Suppressor macrophage treated with lipopolysaccharide for 1 hour (primary cell): ENCODE data around the gene GSN.

Experiments
- DNase-seq, 3 donors: peaks; one replicate each; pipeline ENCODE4 v3.0.0-alpha.2; 2020 to 2022

The GSN gene

DNA sequence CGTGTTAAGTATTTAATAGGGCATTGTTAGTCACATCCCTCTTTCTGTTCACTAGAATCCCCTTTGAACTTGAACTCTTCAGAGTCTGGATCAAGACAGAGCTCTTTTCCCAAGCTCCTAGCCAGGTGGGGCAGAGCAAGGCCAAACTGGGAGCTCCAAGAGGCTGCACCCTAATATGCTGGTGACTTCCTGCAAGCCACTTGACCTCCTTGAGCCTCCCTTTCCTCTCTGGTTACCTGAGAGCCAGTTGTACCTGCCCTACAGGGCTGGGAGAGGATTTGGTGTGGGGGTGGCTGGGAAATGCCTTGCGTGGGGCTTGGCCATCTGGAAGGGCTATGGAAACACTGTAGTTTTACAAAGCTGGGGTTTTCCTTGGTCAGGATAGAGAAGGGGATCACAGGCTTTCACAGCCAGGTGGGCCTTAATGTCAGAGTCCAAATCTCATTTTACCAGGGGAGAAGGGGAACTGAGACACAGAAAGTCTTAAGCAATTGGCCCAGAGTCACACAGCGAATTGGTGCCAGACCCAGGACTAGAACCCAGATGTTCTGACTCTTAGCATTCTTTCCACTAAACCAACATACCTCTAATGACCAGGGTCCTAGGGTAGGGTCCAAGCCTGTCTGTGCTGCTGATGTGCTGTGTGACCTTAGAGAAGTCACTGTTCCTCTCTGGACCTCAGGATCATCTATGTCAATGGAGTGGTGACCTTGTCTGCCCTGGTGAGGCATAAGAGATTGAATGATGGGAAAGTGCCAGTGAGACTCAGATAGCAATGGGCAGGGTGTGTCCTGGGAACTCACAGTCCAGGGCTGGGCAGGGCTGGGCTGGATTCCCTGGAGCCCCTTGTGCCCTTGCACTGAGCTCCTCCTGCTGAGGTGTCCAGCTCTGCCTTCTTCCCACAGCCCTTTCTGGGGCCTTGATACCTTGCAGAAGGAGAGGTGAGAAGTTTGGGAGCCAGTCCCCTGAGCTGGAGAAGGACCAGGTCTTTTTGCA lies 35.8 kb downstream of the GSN start:
- DNase-seq = no peak

DNA sequence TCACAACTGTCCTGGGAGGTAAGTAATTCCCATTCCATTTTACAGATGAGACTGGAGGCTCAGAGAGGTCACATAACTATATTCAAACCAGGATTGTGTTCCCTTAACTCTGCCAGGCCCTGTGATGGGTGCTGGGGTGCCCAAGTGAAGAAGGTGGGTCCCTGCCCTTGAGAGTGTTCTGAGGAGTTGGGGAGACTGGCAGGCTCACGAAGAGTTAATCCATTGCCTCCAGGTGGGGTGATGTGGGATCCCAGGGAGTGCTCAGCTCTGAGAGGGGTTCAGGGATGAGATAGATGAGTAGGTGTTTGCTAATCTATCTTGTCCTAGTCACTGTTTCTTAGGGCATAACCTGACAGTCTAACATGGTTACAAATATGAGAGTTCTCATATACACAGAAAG lies 36.7 kb downstream of the GSN start:
- DNase-seq = no peak

DNA sequence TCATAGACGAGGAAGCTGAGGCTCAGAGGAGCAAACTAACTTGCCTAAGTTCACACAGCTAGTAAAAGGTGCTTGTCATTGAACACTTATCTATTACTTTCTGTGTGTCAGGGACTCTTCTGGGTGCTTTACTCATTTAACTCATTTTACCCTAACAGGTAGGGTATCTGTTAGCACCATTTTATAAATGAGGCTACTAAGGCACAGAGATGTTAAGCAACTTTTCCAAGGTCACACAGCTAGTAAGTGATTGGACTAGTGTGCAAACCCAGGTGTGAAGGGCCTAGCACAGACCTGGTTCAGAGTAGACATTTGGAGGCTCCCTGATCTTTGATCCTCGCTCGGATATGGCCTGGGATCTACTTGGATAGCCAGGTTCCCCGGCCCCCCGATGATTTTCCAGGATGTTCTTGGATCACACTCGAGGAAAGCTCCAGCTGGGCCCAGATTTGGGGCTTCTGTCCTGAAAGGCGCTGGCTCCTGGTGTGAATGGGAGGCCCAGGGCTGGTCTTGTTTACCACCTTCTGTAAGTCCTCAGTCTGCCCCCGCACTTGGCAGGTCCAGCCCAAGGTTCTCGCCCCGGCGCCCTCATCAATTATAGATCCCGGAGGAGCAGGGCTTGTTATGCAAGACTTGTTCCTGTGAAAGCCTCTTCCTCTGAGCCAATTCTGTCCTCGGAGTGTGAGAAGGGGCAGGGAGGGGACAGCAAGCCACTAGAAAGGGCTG lies 37.5 kb downstream of the GSN start:
- no peak for DNase-seq

DNA sequence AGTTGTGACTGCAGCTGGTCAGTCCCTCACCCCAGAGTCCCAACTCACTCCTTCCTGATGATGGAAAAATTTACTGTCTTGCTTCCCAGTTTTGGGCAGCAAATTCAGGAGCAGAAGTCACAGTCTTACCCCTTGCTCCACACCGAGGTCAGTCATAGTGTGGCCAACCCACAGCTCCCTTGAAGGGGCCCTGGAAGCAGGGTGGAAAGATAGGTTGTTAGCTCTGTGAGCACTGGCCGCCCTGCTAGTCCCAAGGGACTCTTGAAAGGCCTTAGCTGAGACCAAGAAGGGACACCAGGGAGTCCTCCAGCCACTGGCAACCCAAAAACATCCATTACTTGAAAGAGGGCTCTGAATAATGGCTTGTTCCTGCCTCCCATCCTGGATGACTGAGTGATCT lies 40.0 kb downstream of the GSN start:
- DNase-seq = no peak

DNA sequence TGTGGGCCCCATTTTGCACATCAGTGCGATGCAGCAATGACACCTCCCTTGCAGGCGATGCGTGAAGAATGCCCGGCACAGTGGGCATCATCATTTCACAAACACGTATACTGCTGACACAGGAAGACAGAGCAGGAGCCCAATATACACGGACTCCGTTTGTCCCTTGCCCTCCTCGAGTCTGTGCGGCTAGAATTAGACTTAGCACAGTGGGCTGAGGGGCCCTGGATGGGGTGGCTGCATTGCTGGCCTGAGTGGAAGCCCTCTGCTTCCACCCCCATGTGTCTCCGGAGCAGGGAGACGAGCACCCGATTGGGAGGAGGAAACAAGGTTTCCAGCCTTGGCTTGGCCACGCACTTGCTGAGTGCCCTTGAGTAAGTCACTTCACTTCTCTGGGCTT lies 40.8 kb downstream of the GSN start:
- DNase-seq = no peak

DNA sequence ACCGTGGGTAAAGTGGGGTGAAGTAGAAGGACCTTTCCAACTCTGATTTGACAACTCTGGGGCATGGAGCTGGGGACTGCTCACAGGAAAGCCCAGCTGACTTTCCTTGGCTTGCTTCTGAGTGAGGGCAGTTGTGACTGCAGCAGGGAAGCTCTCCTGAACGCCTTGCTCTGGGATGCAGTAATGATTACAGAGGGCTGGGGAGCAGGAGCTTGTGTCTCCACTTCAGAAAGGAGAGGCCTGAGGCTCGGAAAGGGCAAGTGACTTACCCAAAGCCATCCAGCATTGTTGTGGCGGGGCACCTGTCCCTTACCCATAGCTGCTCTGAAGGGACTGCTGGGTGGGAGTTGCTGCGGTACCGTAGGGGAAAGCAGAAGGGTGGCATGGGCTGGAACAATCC lies 41.2 kb downstream of the GSN start:
- DNase-seq = no peak

DNA sequence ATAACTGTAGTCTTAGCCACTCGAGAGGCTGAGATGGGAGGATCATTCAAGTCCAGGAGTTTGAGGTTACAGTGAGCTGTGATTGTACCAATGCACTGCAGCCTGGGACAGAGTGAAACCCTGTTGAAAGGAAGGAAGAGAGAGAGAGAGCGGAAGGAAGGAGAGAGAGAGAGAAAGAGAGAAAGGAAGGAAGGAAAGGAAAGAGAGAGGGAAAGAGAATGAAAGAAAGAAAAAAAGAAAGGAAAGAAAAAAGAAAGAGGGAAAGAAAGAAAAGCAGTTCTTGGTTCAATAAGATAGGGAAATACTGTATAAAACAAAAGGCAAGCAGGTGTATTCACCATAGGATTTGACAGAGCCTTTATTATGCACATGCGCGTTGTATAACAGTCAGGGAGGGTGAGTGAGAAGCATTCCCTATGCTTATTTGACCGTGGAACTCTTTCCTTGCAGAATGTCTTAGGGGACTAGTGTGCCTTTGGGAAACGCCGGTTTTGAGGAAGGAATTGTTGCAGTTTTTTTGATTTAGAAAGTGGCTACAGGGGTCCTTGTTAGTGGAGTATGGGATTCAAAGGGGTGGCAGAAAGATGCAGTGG lies 42.0 kb downstream of the GSN start:
- DNase-seq = no peak

DNA sequence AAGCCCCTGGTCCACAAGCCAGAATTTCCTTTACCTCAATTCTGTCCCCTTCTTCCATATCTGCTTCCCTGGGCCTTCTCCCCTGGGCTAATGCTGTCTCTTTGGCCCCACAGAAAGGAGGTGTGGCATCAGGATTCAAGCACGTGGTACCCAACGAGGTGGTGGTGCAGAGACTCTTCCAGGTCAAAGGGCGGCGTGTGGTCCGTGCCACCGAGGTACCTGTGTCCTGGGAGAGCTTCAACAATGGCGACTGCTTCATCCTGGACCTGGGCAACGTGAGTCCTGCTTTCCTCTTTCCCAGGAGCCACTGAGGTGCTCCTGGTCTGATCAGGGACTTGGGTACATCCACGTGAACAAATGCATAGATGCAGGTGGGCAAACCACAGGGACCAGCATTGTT lies 42.6 kb downstream of the GSN start:
- no peak for DNase-seq

DNA sequence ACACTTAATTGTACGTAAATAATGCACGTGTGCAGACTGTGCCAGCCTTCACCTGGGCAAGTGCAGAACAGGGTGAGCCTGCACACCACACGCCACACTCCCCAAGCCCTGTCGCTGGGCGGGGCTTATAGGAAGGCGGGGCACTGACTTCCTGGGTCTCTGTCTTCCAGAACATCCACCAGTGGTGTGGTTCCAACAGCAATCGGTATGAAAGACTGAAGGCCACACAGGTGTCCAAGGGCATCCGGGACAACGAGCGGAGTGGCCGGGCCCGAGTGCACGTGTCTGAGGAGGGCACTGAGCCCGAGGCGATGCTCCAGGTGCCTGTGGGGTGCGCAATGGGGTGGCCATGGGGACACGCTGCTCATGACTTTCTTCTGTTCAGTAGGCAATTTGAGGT lies 44.2 kb downstream of the GSN start:
- no peak for DNase-seq

DNA sequence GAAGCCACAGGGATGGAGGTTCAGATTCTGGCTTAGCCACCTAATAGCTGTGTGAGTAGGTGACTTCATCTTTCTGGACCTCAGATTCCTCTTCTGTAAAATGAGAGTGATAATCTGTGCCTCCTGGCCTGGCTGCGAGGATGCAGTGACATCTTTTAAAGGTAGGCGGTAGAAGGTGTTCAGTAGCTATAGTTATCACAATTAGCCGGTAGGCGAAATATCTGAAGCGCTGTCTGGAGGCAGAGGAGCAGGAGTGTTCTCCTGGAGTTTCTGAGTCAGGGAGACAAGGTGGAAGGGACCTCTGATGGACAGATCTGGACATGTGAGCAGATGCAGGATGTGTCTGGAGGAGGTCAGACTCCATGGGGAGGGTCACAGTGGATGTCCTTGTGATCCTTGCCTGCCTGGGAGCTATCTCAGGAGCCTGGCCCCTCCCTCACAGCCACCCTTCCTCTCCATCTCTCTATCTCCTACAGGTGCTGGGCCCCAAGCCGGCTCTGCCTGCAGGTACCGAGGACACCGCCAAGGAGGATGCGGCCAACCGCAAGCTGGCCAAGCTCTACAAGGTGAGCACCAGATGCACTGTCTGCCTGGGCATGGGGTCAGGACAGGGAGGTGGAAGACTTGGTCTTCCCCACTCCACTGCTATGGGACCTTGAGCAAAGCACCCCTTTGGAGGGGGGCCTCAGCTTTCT lies 45.6 kb downstream of the GSN start:
- DNase-seq = no peak

DNA sequence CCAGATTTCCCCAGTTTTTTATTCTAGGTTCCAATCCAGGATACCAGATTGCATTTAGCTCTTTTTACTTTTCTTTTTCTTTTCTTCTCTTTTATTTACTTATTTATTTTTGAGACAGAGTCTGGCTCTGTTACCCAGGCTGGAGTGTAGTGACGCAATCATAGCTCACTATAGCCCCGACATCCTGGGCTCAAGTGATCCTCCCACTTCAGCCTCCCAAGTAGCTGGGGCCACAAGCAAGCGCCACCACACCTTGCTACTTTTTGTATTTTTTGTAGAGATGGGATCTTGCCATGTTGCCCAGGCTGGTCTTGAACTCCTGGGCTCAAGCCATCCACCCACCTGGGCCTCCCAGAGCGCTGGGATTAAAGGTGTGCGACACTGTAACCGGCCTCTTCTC lies 48.4 kb downstream of the GSN start:
- DNase-seq = no peak

DNA sequence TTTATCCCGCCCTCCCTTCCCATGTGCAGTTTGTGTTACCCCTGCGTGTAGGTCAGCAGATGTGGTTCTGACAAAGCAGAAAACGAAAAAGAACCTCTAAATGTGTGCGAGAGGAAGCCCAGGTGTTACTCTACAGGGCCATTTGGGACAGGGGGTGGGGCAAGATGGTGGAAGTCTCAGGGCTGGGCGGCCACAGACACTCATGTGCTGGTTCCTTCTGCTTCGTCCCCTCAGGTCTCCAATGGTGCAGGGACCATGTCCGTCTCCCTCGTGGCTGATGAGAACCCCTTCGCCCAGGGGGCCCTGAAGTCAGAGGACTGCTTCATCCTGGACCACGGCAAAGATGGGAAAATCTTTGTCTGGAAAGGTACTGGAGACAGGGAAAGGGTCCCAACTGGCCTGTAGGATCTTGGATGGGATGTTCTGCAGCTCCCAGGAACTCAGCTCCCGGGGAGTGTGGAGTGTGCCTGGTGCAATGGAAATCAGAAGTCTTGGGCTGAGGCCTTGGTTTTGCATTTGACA lies 49.0 kb downstream of the GSN start:
- DNase-seq = no peak

DNA sequence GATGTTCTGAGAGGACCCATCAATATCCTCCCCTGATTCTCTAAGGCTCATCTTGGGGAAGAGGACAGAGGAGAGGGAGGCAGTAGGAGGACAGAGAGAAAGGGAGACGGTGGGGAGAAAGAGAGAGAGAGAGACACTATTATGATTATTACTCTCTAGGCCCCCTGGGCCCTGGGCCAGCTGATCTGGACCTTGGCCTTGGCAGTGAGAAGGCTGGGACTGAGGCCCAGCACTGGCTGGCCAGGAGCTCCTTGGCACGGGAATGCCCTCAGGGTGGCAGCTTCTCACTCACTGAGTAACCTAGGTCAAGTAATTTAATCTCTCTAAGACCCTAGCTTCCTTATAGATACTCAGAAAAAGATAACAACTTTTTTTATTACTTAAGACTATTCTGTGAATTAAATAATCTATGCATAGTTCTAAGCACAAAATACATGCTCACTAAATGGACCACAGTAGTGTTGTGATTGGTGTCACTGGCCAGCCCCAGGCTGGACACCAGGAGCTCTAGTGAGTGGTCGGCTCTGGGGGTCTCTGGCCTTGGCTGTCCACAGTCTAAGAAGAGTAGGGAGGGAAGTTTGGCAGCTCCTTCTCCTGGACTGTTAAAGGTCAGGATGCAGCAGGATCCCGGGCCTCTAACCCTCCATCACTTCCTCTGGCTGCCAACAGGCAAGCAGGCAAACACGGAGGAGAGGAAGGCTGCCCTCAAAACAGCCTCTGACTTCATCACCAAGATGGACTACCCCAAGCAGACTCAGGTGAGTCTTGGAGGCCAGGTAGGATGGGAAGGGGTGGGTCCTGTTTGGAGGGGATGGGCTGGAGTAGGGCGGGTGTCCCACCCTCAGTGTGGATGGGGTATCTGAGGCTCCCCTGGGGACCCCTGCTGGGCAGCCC lies 50.0 kb downstream of the GSN start:
- DNase-seq = no peak

DNA sequence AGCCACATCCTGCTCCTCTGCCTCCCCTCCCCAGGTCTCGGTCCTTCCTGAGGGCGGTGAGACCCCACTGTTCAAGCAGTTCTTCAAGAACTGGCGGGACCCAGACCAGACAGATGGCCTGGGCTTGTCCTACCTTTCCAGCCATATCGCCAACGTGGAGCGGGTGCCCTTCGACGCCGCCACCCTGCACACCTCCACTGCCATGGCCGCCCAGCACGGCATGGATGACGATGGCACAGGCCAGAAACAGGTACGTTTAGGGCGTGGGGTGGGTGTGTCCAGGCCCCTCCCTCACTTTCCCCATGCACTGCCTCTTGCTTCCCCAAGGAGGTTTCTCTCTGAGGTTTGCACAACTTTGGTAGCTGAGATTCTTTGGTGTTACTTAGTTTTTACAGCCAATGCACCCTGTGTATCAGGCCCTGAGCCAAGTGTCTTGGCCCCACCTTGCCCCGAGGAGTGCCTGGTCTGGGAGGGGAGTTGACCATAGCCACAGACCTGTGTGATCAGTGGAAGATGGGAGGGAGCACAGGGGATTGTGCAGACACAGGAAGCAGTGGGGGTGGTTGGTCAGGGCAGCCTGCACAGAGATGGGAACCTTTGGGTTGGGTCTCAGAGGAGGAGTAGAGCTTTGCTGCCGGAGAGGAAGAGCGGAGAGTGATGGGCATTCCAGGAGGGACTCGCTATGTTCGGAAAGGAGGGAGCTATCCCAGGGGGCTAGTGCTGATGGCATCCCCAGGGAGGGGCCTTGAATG lies 50.8 kb downstream of the GSN start:
- DNase-seq = no peak

DNA sequence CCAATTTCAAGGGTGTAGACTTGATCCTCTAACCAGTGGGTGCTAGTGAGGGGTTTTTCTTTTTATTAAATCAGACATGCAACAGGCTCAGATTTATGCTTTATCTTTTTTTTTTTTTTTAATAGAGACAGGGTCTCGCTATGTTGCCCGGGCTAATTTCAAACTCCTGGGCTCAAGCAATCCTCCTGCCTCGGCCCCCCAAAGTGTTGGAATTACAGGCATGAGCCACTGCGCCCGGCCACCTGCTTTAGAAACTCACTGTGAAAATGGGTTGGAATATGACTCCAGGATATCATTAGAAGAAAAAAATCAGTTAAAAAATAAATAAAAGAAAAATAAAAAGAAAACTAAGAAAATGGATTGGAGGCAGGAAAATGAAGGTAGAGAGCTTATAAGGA lies 51.4 kb downstream of the GSN start:
- DNase-seq = no peak

DNA sequence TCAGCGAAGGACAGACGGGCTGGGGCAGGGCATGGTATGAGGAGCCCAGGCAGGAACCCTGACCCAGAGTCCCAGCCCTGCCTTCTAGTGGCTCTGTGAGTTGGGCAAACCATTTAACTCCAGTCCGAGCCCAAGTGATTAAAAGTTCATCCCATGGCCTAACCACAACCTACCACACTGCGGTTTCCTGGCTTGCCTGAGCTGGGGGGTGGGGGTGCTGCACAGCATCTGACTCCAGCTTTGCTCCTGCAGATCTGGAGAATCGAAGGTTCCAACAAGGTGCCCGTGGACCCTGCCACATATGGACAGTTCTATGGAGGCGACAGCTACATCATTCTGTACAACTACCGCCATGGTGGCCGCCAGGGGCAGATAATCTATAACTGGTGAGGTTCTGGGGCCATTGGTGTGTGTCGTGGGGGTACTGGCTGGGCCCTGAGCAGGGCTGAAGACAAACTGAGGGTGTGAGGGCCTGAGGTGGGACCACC lies 53.1 kb downstream of the GSN start:
- no peak for DNase-seq

DNA sequence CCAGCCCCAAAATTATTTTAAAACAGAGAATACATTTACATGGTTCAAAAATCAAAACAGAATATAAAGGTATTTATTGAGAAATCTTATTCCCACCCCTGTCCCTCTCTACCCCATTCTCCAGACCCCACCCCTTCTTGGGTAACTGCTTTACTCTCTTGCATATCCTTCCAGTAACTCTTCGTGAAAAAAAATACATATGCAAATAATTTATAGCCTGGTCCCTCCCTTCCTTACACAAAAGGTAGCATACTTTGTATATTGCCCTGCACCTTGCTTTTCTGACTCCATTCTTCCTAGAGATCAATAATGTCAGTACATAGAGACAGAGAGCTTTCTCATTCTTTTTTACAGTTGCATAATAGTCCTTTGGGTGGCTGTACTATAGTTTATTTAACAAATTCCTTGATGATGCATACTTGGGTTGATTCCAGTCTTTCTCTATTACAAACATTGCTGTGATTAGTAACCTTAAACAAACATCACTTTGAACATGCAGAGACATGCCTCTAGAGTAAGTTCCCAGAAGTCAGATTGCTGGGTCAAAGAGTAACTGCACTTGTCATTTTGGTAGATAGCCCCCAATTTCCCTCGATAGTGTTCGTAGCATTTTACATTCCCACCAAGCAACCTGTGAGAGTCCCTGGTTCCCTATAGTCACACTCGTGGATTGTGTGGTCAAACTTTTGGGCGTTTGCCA lies 54.2 kb downstream of the GSN start:
- peak in 1 of 3 donors; percentile 50 for DNase-seq

DNA sequence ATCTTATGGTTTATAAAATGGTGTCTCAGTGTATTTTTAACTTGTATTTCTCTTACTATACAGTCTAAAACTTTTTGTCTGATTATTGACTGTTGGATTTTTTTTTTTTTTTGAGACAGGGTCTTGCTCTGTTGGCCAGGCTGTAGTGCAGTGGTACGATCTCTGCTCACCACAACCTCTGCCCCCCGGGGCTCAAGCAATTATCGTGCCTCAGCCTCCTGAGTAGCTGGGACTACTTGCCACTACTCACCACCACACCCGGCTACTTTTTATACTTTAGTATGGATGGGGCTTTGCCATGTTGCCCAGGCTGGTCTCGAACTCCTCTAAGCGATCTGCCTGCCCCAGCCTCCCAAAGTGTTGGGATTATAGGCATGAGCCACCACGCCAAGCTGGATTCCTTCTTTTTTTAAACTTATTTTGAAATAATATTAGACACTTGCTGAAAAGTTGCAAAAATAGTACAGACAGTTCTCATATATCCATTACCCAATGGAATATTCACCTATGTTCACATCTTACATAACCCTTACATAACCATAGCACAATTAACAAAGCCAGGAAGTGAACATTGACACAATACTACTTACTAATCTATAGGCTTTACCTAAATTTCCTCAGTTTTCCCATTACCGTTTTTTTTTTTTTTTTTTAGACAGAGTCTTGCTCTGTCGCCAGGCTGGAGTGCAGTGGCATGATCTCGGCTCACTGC lies 54.9 kb downstream of the GSN start:
- no peak for DNase-seq

DNA sequence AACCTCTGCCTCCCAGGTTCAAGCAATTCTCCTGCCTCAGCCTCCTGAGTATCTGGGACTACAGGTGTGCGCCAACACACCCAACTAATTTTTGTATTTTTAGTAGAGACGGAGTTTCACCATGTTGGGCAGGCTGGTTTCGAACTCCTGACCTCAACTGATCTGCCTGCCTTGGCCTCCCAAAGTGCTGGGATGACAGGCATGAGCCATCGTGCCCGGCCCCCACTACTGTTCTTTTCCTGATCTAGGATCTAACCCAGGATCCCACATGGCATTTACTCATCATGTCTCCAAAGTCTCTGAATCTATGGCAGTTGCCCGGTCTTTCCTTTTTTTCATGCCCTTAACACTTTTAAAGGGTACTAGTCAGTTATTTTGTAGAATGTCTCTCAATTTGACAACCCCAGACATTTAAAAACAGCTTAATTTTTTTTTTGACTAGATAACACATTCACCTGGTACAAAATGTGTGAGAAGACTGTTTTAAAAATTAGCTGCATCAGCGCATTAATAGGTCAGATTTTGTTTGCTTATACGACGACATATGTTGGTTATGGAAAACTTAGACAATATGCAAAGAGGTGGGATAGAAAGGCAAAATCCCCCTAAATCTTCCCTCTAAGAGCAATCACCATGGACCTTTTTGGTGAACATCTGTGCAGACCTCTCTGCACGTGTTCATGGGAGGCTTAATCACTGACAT lies 55.6 kb downstream of the GSN start:
- DNase-seq = no peak
